OCI-LY7 (cell line): Measurements from ENCODE around the gene XDH. TPM values are rescaled to one million over a fixed set of nuclear protein-coding genes. Genes with fewer than 3 reads are reported as not detected.

Experiments
- BruUV-seq: library from RNA; stranded (reverse); fragments of 400-500 nt; replicated peaks from 2 replicates; lab custom pipeline; 2021; lab: Mats Ljungman, UMichigan
- CTCF ChIA-PET: fragments of 300-600 bp; sonication (Branson Sonifier 250); formaldehyde crosslinking; loops from one replicate; lab custom pipeline; 2022; ENCODE audit warnings: antibody characterized with exemption; ENCODE audit not compliant: unreplicated experiment; lab: Charles Lee
- POLR2A ChIA-PET: fragments of 300-600 bp; sonication (Branson Sonifier 250); formaldehyde crosslinking; loops from one replicate; lab custom pipeline; 2022; ENCODE audit warnings: antibody characterized with exemption; lab: Charles Lee
- DNase-seq: peaks from one replicate; pipeline ENCODE4 v3.0.0-alpha.2; 2015; ENCODE audit warnings: low spot score
- H2AFZ ChIP-seq: fragments of 200-600 bp; sonication (generic), shearing (Covaris generic); 2 replicates; pipeline ENCODE4 v1.6.1; 2014; ENCODE audit warnings: mild to moderate bottlenecking, antibody characterized with exemption, low read length, moderate library complexity
- H3K27ac ChIP-seq: fragments of 200-600 bp; sonication (generic); 2 replicates; pipeline ENCODE4 v1.5.1; 2014; ENCODE audit warnings: mixed run types, low read depth, mild to moderate bottlenecking, moderate library complexity, low read length, inconsistent platforms; ENCODE audit not compliant: poor library complexity, severe bottlenecking
- H3K36me3 ChIP-seq: fragments of 200-600 bp; sonication (generic); 2 replicates; pipeline ENCODE4 v1.6.1; 2014; ENCODE audit warnings: mild to moderate bottlenecking, antibody characterized with exemption, low read length, moderate library complexity, mixed read lengths; ENCODE audit not compliant: insufficient read depth
- H3K4me1 ChIP-seq: fragments of 200-600 bp; sonication (generic); 2 replicates; pipeline ENCODE4 v1.5.1; 2014; ENCODE audit warnings: mild to moderate bottlenecking, low read length; ENCODE audit not compliant: insufficient read depth, poor library complexity, severe bottlenecking
- H3K4me2 ChIP-seq: fragments of 200-600 bp; sonication (generic); 2 replicates; pipeline ENCODE4 v1.6.1; 2014; ENCODE audit warnings: mild to moderate bottlenecking, low read length
- H3K4me3 ChIP-seq: fragments of 200-600 bp; sonication (generic); 2 replicates; pipeline ENCODE4 v1.5.1; 2014; ENCODE audit warnings: mild to moderate bottlenecking, low read depth, low read length; ENCODE audit not compliant: poor library complexity, severe bottlenecking
- H3K79me2 ChIP-seq: fragments of 200-600 bp; sonication (generic); 2 replicates; pipeline ENCODE4 v1.6.1; 2016; ENCODE audit warnings: low read depth, mild to moderate bottlenecking, low read length, moderate library complexity, mixed read lengths; ENCODE audit not compliant: insufficient read depth
- H3K9me2 ChIP-seq: fragments of 200-600 bp; sonication (generic); 2 replicates; pipeline ENCODE4 v1.6.1; 2016; ENCODE audit warnings: mild to moderate bottlenecking, low read length, mixed read lengths; ENCODE audit not compliant: insufficient read depth
- H3K9me3 ChIP-seq: fragments of 200-600 bp; sonication (generic); 2 replicates; pipeline ENCODE4 v1.6.1; 2014; ENCODE audit warnings: mild to moderate bottlenecking, mixed run types, low read length, mixed read lengths
- H4K20me1 ChIP-seq: fragments of 200-600 bp; sonication (generic); 2 replicates; pipeline ENCODE4 v1.6.1; 2014; ENCODE audit warnings: mild to moderate bottlenecking, antibody characterized with exemption, low read length, moderate library complexity, mixed read lengths; ENCODE audit not compliant: insufficient read depth
- EZH2phosphoT487 ChIP-seq: fragments of 200-600 bp; sonication (generic); IDR thresholded peaks from 2 replicates; pipeline ENCODE4 v1.6.1; 2018; ENCODE audit warnings: low read depth, borderline replicate concordance, mild to moderate bottlenecking, mixed run types, antibody characterized with exemption, low read length, moderate library complexity, mixed read lengths
- intact Hi-C: fragments of 100-400 bp; cut with micrococcal nuclease; formaldehyde crosslinking; loops from one replicate; pipeline ENCODE4 v1.10.0; 2022; ENCODE audit not compliant: unreplicated experiment
- total RNA-seq, 2 experiments: library from RNA; depleted of rRNA in 1 of 2; stranded (reverse); fragments of >200 nt in 1 of 2; shearing (Covaris generic) in 1 of 2; gene quantifications; 2 replicates each; pipeline ENCODE4 v1.2.3, GENCODE V29; 2014 to 2022
- TF ChIP-seq, protein P1 (sequence below): fragments of 200-600 bp; sonication (generic); conservative IDR thresholded peaks from 2 replicates; pipeline ENCODE4 v1.5.1; 2014; ENCODE audit warnings: mild to moderate bottlenecking, antibody characterized with exemption, low read length, moderate library complexity, mixed read lengths

The XDH gene
- total RNA-seq, 2 experiments from 2014 or later, result not detected

- Histone ChIP-seq H2AFZ (no peak overlapping the region), H3K4me2 (no peak overlapping the region), H3K9me2 (no peaks in the 10 kb centered on the region), H3K79me2 (no peaks in the 10 kb centered on the region), H3K4me1 (peaks cover 9% of the 10 kb centered on the region), H4K20me1 (no peaks in the 10 kb centered on the region), H3K9me3 (no peaks in the 10 kb centered on the region), H3K36me3 (no peaks in the 10 kb centered on the region), H3K4me3 (no peak overlapping the region), H3K27ac (no peak overlapping the region)
- intact Hi-C loops, result no loop called here
- ChIA-PET CTCF (interaction anchor here (0.6 to 1.2 kb wide), 2 partner anchors 32 to 623 kb away, joined by 3 to 4 read pairs; no protein-coding TSS in a partner anchor), POLR2A (no interaction called here)
- no peak for DNase-seq
- no peak for TF ChIP-seq EZH2phosphoT487
- TF ChIP-seq, protein P1, sequence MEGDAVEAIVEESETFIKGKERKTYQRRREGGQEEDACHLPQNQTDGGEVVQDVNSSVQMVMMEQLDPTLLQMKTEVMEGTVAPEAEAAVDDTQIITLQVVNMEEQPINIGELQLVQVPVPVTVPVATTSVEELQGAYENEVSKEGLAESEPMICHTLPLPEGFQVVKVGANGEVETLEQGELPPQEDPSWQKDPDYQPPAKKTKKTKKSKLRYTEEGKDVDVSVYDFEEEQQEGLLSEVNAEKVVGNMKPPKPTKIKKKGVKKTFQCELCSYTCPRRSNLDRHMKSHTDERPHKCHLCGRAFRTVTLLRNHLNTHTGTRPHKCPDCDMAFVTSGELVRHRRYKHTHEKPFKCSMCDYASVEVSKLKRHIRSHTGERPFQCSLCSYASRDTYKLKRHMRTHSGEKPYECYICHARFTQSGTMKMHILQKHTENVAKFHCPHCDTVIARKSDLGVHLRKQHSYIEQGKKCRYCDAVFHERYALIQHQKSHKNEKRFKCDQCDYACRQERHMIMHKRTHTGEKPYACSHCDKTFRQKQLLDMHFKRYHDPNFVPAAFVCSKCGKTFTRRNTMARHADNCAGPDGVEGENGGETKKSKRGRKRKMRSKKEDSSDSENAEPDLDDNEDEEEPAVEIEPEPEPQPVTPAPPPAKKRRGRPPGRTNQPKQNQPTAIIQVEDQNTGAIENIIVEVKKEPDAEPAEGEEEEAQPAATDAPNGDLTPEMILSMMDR, result no peak
- BruUV-seq, result no TSS peak
Observed at GRCh38 chr2:31334311-31335026, 80.1 kb downstream of the XDH start.

DNA sequence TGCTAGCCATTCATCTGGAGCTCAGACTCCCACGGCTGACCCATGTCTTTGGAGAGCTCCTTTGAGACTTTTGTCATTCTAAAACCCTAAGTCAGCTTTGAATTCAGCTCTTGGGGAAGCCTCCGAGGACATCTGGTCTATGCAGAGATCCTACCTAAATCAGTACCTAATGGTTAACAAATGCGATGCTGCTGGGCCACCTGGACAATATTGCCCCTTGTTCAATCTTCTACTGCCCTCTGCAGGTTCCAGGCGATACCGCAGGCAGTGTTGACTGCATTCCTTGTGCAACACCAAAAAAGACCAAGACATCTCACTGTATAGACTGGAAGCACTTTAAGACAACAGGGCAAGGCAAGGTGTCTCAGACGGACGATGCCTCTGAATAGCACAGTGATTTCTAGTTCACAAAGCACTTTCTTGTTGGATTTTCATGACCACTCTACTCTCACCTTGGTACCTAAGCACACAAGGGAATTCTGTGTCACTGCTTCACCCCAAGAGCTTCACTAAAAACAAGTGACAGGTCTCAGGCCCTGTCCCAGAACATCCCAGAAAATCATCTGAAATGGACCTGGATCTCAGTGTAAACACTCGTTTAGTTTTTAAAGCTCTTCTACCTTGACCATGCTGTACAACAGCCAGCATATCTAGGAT, 80.9 kb downstream of the XDH start:
- no peak overlapping the region for H3K4me3 ChIP-seq
- POLR2A ChIA-PET, result no interaction called here
- no peak overlapping the region for H3K27ac ChIP-seq
- no peaks in the 10 kb centered on the region for H4K20me1 ChIP-seq
- no TSS peak for BruUV-seq
- intact Hi-C loops, result loop anchor here (1.0 to 2.0 kb wide), 6 partner anchors 79 to 619 kb away; partner anchors contain the start of gene GALNT14
- TF ChIP-seq EZH2phosphoT487, result no peak
- TF ChIP-seq, protein P1, result peak; percentile 100
- no peaks in the 10 kb centered on the region for H3K9me3 ChIP-seq
- no peak overlapping the region for H2AFZ ChIP-seq
- CTCF ChIA-PET, result interaction anchor here (0.6 to 1.2 kb wide), 6 partner anchors 9 to 622 kb away, joined by 3 to 6 read pairs (median 3); no protein-coding TSS in a partner anchor
- no peaks in the 10 kb centered on the region for H3K36me3 ChIP-seq
- no peak overlapping the region for H3K4me2 ChIP-seq
- peaks cover 9% of the 10 kb centered on the region for H3K4me1 ChIP-seq
- peak; percentile 85 for DNase-seq
- H3K79me2 ChIP-seq, result no peaks in the 10 kb centered on the region
- H3K9me2 ChIP-seq, result no peaks in the 10 kb centered on the region
